IMR-90 (cell line): ENCODE measurements around the gene CERS6. TPM values are rescaled to one million over a fixed set of nuclear protein-coding genes. Genes with fewer than 3 reads are reported as not detected.
A peak's percentile ranks its signal among the peaks of the same experiment; 100 is the strongest.

Experiments
- ATAC-seq: fragments of 200-7000 bp; cut with Tn5 transposase; 2 replicates; pipeline ENCODE4 v1.9.1; 2020; ENCODE audit warnings: low read depth, mild to moderate bottlenecking, moderate library complexity
- BruUV-seq: library from RNA; stranded (reverse); fragments of 400-500 nt; replicated peaks from 2 replicates; lab custom pipeline; 2021; lab: Mats Ljungman, UMichigan
- CTCF ChIA-PET: fragments of 300-600 bp; formaldehyde crosslinking; extraction: SDS; loops from one replicate; lab custom pipeline; 2021; ENCODE audit warnings: antibody characterized with exemption; lab: Yijun Ruan, JAX
- POLR2A ChIA-PET: fragments of 300-600 bp; sonication (Branson Sonifier 250); formaldehyde crosslinking; loops from one replicate; lab custom pipeline; 2022; ENCODE audit warnings: antibody characterized with exemption; ENCODE audit not compliant: unreplicated experiment; lab: Charles Lee
- DNase-seq: peaks from one replicate; pipeline ENCODE4 v3.0.0; 2013
- H2AFZ ChIP-seq: replicated peaks from 2 replicates; pipeline ENCODE3; 2013; ENCODE audit warnings: low read length, mild to moderate bottlenecking; ENCODE audit not compliant: poor library complexity
- H2AK5ac ChIP-seq: 2 replicates; pipeline ENCODE4 v1.6.1; 2013; ENCODE audit warnings: low read depth, low read length, inconsistent platforms
- H2AK9ac ChIP-seq: replicated peaks from 2 replicates; pipeline ENCODE3; 2013; ENCODE audit warnings: mild to moderate bottlenecking, low read depth, low read length, moderate library complexity; ENCODE audit not compliant: poor library complexity
- H2BK120ac ChIP-seq: 2 replicates; pipeline ENCODE4 v1.6.1; 2013; ENCODE audit warnings: low read depth, low read length, inconsistent platforms
- H2BK15ac ChIP-seq: 3 replicates; pipeline ENCODE4 v1.6.1; 2013; ENCODE audit warnings: low read depth, low read length, inconsistent platforms
- H2BK20ac ChIP-seq: 2 replicates; pipeline ENCODE4 v1.6.1; 2013; ENCODE audit warnings: low read depth, mild to moderate bottlenecking, inconsistent platforms, low read length, moderate library complexity
- H2BK5ac ChIP-seq: 2 replicates; pipeline ENCODE4 v1.6.1; 2013; ENCODE audit warnings: mild to moderate bottlenecking, low read depth, low read length, inconsistent platforms; ENCODE audit not compliant: poor library complexity, severe bottlenecking
- H3K14ac ChIP-seq: replicated peaks from 2 replicates; pipeline ENCODE4 v1.6.1; 2013; ENCODE audit warnings: low read depth, low read length, inconsistent platforms
- H3K18ac ChIP-seq: 2 replicates; pipeline ENCODE4 v1.6.1; 2013; ENCODE audit warnings: low read depth, low read length, control low read depth
- H3K23ac ChIP-seq: 2 replicates; pipeline ENCODE4 v1.6.1; 2013; ENCODE audit warnings: low read depth, low read length, inconsistent platforms
- H3K27ac ChIP-seq: 2 replicates; pipeline ENCODE4 v1.5.1; 2013; ENCODE audit warnings: mild to moderate bottlenecking, control low read depth, low read length; ENCODE audit not compliant: insufficient read depth
- H3K27me3 ChIP-seq: 2 replicates; pipeline ENCODE4 v1.6.1; 2013; ENCODE audit warnings: low read length; ENCODE audit not compliant: control insufficient read depth, insufficient read depth
- H3K36me3 ChIP-seq: 2 replicates; pipeline ENCODE4 v1.6.1; 2013; ENCODE audit warnings: low read length, mixed read lengths; ENCODE audit not compliant: control insufficient read depth, insufficient read depth
- H3K4ac ChIP-seq: 2 replicates; pipeline ENCODE4 v1.6.1; 2013; ENCODE audit warnings: low read depth, low read length, inconsistent platforms
- H3K4me1 ChIP-seq: 2 replicates; pipeline ENCODE4 v1.6.1; 2013; ENCODE audit warnings: low read length, mixed read lengths; ENCODE audit not compliant: control insufficient read depth, insufficient read depth
- H3K4me2 ChIP-seq: 2 replicates; pipeline ENCODE4 v1.6.1; 2013; ENCODE audit warnings: low read depth, mild to moderate bottlenecking, control low read depth, low read length, moderate library complexity
- H3K4me3 ChIP-seq: 2 replicates; pipeline ENCODE4 v1.5.1; 2013; ENCODE audit warnings: low read depth, mild to moderate bottlenecking, control low read depth, low read length, moderate library complexity; ENCODE audit not compliant: insufficient read depth
- H3K56ac ChIP-seq: 2 replicates; pipeline ENCODE4 v1.6.1; 2013; ENCODE audit warnings: low read length, inconsistent platforms; ENCODE audit not compliant: insufficient read depth; ENCODE audit errors: extremely low read depth
- H3K79me1 ChIP-seq, 2 experiments: 2 replicates each; pipeline ENCODE4 v1.6.1; 2013; ENCODE audit warnings: low read length in 2 of 2, inconsistent platforms in 1 of 2, low read depth in 1 of 2
- H3K9ac ChIP-seq: 2 replicates; pipeline ENCODE4 v1.6.1; 2013; ENCODE audit warnings: low read depth, low read length, control low read depth
- H3K9me1 ChIP-seq: 2 replicates; pipeline ENCODE4 v1.6.1; 2013; ENCODE audit warnings: low read length, inconsistent platforms; ENCODE audit not compliant: insufficient read depth
- H3K9me3 ChIP-seq: 2 replicates; pipeline ENCODE4 v1.6.1; 2013; ENCODE audit warnings: low read length; ENCODE audit not compliant: control insufficient read depth, insufficient read depth
- H4K20me1 ChIP-seq: 2 replicates; pipeline ENCODE4 v1.6.1; 2013; ENCODE audit warnings: low read length, inconsistent platforms; ENCODE audit not compliant: insufficient read depth
- H4K5ac ChIP-seq: 2 replicates; pipeline ENCODE4 v1.6.1; 2013; ENCODE audit warnings: mild to moderate bottlenecking, low read depth, low read length, control low read depth
- H4K8ac ChIP-seq, 2 experiments: 2 replicates each; pipeline ENCODE4 v1.6.1; 2013; ENCODE audit warnings: low read depth in 2 of 2, low read length in 2 of 2, control low read depth in 1 of 2, inconsistent platforms in 1 of 2
- H4K91ac ChIP-seq: 2 replicates; pipeline ENCODE4 v1.6.1; 2013; ENCODE audit warnings: low read depth, low read length, inconsistent platforms; ENCODE audit not compliant: insufficient read depth
- BHLHE40 ChIP-seq: fragments of 150-350 bp; IDR thresholded peaks from 2 replicates; pipeline ENCODE4 v1.6.1; 2016; ENCODE audit warnings: mild to moderate bottlenecking, low read depth, low read length
- CEBPB ChIP-seq: IDR thresholded peaks from 2 replicates; pipeline ENCODE4 v1.6.1; 2012; ENCODE audit warnings: low read depth, low read length, improper control_type of control experiment
- CTCF ChIP-seq: conservative IDR thresholded peaks from 2 replicates; pipeline ENCODE4 v1.5.1; 2012; ENCODE audit warnings: mild to moderate bottlenecking, low read depth, low read length, improper control_type of control experiment
- ELK1 ChIP-seq: fragments of 150-350 bp; IDR thresholded peaks from 2 replicates; pipeline ENCODE4 v1.6.1; 2016; ENCODE audit warnings: low read depth, mild to moderate bottlenecking, low read length, moderate library complexity, borderline replicate concordance
- RCOR1 ChIP-seq: IDR thresholded peaks from 2 replicates; pipeline ENCODE4 v1.6.1; 2012; ENCODE audit warnings: mild to moderate bottlenecking, low read length, improper control_type of control experiment; ENCODE audit not compliant: insufficient replicate concordance
- RFX5 ChIP-seq: IDR thresholded peaks from 2 replicates; pipeline ENCODE4 v1.8.0; 2012; ENCODE audit warnings: low read depth, mild to moderate bottlenecking, low read length, moderate library complexity
- SMC3 ChIP-seq: fragments of 150-350 bp; IDR thresholded peaks from 2 replicates; pipeline ENCODE4 v1.6.1; 2016; ENCODE audit warnings: low read depth, mild to moderate bottlenecking, antibody characterized with exemption, low read length, moderate library complexity
- USF2 ChIP-seq: fragments of 150-350 bp; IDR thresholded peaks from 2 replicates; pipeline ENCODE4 v1.6.1; 2017; ENCODE audit warnings: mild to moderate bottlenecking, antibody characterized with exemption, low read length, low read depth
- dilution Hi-C: fragments of 300-500 bp; cut with HindIII; formaldehyde crosslinking; loops from one replicate; pipeline ENCODE4 v1.14.3; 2018; ENCODE audit warnings: low sequenced_read_pairs; ENCODE audit not compliant: unreplicated experiment
- in situ Hi-C: fragments of 300-500 bp; cut with MboI; formaldehyde crosslinking; loops from 3 replicates; pipeline ENCODE4 v1.14.3; 2019; ENCODE audit warnings: low sequenced_read_pairs, inconsistent platforms, mixed read lengths
- intact Hi-C: fragments of 100-400 bp; cut with micrococcal nuclease; formaldehyde crosslinking; loops from 2 replicates; pipeline ENCODE4 v1.10.0; 2022
- polyA plus RNA-seq, 3 experiments: library from polyadenylated mRNA; depleted of rRNA; stranded (reverse); fragments of >200 nt; gene quantifications; 2 replicates each; pipeline ENCODE4 v1.2.3, GENCODE V29; 2012; ENCODE audit warnings: low replicate concordance in 1 of 3
- total RNA-seq: library from RNA; depleted of rRNA; stranded (reverse); fragments of >200 nt; gene quantifications from 2 replicates; pipeline ENCODE4 v1.2.3, GENCODE V29; 2012

Gene CERS6
- total and polyA plus RNA-seq, 2 of the 4 experiments (the other 2 are of a cell fraction), result 2.1 to 5.7 TPM

GRCh38 chr2:168528016-168528415, 71.9 kb downstream of the CERS6 start (continued):
- TF ChIP-seq RCOR1 (no peak), SMC3 (no peak), CEBPB (no peak), RFX5 (no peak), BHLHE40 (no peak)

- intact Hi-C loops, result no loop called here
- Histone ChIP-seq H2BK5ac (no peak overlapping the region), H3K27ac (no peak overlapping the region), H2AK5ac (no peak overlapping the region), H4K91ac (no peak overlapping the region), H3K23ac (no peak overlapping the region), H3K4me3 (no peak overlapping the region), H2BK15ac (no peak overlapping the region), H3K4me1 (peaks cover 13% of the 10 kb centered on the region; the same call in 1 of the 2 replicates), H2BK120ac (no peak overlapping the region), H3K4ac (no peak overlapping the region), H4K5ac (no peak overlapping the region), H3K14ac (no peak overlapping the region), H2AFZ (no peak overlapping the region), H3K9me3 (no peaks in the 10 kb centered on the region), H3K36me3 (no peaks in the 10 kb centered on the region), H2AK9ac (no peak overlapping the region), H3K79me1 (0 out of 4 replicates have a peak, but pooled peaks cover 0 to 5% of the 10 kb centered on the region in 2 experiments), H2BK20ac (no peak overlapping the region), H3K9ac (no peak overlapping the region), H3K27me3 (no peaks in the 10 kb centered on the region), H3K56ac (no peak overlapping the region), H3K18ac (no peak overlapping the region), H3K4me2 (no peak overlapping the region), H3K9me1 (0 out of 2 replicates have a peak, but pooled peaks cover 3% of the 10 kb centered on the region), H4K8ac (no peak overlapping the region), H4K20me1 (no peaks in the 10 kb centered on the region)
- dilution Hi-C loops, result no loop called here
- TF ChIP-seq ELK1, result no peak
- TF ChIP-seq CTCF, result no peak
- no peak for TF ChIP-seq CEBPB
- TF ChIP-seq USF2, result no peak
- peak; percentile 62; the same call in 1 of the 2 replicates for ATAC-seq
- POLR2A ChIA-PET, result no interaction called here
- in situ Hi-C loops, result no loop called here
- BruUV-seq, result no TSS peak
- CTCF ChIA-PET, result no interaction called here
- peak; percentile 30 for DNase-seq
Observed at GRCh38 chr2:168528469-168528868, 72.4 kb downstream of the CERS6 start.
